ENCODE results near the gene DAPK1.

DAPK1 gene

GRCh38 chr9:87596862-87597261, 99.2 kb downstream of the DAPK1 start:
- no peaks in the 10 kb centered on the region for H3K36me3 ChIP-seq (ENCODE audit: insufficient read depth)
- no peak overlapping the region for H3K4me2 ChIP-seq
- H3K9ac ChIP-seq: no peak overlapping the region
- H4K20me1 ChIP-seq (ENCODE audit: insufficient read depth): no peaks in the 10 kb centered on the region
- H3K4me3 ChIP-seq (IDR thresholded peaks at IDR 0.05; ENCODE audit: insufficient read depth, low read depth, low read length): no peak overlapping the region
- no peaks in the 10 kb centered on the region for H3K4me1 ChIP-seq (ENCODE audit: low read depth, poor library complexity, severe bottlenecking)
- TF ChIP-seq, protein P1, sequence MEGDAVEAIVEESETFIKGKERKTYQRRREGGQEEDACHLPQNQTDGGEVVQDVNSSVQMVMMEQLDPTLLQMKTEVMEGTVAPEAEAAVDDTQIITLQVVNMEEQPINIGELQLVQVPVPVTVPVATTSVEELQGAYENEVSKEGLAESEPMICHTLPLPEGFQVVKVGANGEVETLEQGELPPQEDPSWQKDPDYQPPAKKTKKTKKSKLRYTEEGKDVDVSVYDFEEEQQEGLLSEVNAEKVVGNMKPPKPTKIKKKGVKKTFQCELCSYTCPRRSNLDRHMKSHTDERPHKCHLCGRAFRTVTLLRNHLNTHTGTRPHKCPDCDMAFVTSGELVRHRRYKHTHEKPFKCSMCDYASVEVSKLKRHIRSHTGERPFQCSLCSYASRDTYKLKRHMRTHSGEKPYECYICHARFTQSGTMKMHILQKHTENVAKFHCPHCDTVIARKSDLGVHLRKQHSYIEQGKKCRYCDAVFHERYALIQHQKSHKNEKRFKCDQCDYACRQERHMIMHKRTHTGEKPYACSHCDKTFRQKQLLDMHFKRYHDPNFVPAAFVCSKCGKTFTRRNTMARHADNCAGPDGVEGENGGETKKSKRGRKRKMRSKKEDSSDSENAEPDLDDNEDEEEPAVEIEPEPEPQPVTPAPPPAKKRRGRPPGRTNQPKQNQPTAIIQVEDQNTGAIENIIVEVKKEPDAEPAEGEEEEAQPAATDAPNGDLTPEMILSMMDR (conservative IDR thresholded peaks at IDR 0.05; ENCODE audit: low read depth, low read length): no peak
- no peak overlapping the region for H2AFZ ChIP-seq (ENCODE audit: low read depth)
- H3K27ac ChIP-seq: no peak overlapping the region
- H3K79me2 ChIP-seq (ENCODE audit: insufficient read depth, low read depth): no peaks in the 10 kb centered on the region; the same call in 1 of the 2 replicates
- H3K27me3 ChIP-seq (ENCODE audit: insufficient read depth, low read depth): no peaks in the 10 kb centered on the region

DNA sequence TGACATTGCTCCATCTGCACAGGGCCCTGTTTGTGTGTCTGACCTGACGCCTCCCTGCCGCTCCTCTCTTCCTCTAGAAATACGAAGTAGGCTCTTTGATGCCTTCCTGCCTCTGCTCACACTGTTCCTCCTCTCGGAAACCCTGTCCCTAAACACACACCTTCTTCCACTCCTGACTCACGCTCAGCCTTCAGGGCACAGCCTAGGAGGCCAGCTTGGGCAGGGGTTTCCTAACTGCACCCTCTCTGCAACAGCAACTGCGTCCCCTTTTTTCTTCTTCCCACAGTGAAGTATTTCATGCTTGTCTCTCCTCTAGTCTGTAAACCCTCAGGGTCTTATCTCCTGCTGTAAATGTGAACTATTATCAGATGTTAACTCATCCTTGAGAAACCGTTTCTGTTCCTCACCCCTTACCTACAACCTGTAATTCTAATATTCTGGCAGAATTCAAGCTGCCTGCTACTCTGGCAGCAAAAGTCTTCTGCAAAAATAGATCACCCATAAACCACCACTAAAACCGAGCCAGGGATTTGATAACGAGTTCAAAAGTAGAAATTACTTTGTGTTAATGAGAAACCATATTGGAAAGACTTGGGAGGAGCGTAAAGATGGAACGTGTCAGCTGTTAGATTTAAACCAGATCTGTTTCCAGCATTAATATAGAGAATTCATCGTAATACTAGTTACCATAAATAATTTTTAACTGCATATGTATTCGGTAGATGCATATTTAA, 100.2 kb downstream of the DAPK1 start:
- H3K4me3 ChIP-seq (IDR thresholded peaks at IDR 0.05; ENCODE audit: insufficient read depth, low read depth, low read length): no peak overlapping the region
- H3K36me3 ChIP-seq (ENCODE audit: insufficient read depth): no peaks in the 10 kb centered on the region
- H4K20me1 ChIP-seq (ENCODE audit: insufficient read depth): no peaks in the 10 kb centered on the region
- H3K9ac ChIP-seq: no peak overlapping the region
- H3K79me2 ChIP-seq (ENCODE audit: insufficient read depth, low read depth): no peaks in the 10 kb centered on the region; the same call in 1 of the 2 replicates
- H3K27ac ChIP-seq: no peak overlapping the region
- no peaks in the 10 kb centered on the region for H3K27me3 ChIP-seq (ENCODE audit: insufficient read depth, low read depth)
- no peak overlapping the region for H3K4me2 ChIP-seq
- no peaks in the 10 kb centered on the region for H3K4me1 ChIP-seq (ENCODE audit: low read depth, poor library complexity, severe bottlenecking)
- H2AFZ ChIP-seq (ENCODE audit: low read depth): no peak overlapping the region
- TF ChIP-seq, protein P1 (conservative IDR thresholded peaks at IDR 0.05; ENCODE audit: low read depth, low read length): no peak

DNA sequence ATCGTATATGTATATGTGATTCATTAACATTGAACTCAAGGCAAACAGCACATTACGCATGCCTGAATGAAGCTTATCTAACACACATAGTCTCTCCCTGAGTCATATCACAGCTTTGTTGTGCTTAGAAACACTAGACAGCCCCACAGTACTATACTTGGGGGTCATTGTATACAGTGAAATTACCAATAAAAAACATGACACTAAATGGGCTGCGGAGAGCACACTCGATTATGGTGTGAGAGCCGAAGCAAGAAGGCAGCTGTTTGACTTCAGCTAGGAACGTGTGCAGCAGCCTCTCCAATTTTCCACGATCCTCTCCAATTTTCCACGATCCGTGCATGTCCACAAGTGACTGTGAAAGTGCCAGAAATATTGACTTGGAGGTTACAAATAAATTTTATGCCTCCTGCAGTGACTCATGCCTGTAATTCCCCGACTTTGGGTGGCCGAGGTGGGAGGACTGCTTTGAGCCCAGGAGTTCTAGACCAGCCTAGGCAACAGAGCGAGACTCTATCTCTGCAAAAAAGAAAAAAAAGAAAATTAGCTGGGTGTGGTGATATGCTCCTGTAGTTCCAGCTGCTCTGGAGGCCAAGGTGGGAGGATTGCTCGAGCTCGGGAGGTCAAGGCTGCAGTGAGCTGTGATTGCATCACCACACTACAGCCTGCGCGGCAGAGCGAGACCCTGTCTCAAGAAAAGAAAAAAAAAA, 102.4 kb downstream of the DAPK1 start:
- Histone ChIP-seq H3K79me2 (ENCODE audit: insufficient read depth, low read depth) (no peaks in the 10 kb centered on the region; the same call in 1 of the 2 replicates), H3K4me2 (no peak overlapping the region), H3K27ac (no peak overlapping the region), H3K36me3 (ENCODE audit: insufficient read depth) (no peaks in the 10 kb centered on the region), H3K27me3 (ENCODE audit: insufficient read depth, low read depth) (no peaks in the 10 kb centered on the region), H2AFZ (ENCODE audit: low read depth) (no peak overlapping the region), H3K4me1 (ENCODE audit: low read depth, poor library complexity, severe bottlenecking) (no peaks in the 10 kb centered on the region), H3K4me3 (IDR thresholded peaks at IDR 0.05; ENCODE audit: insufficient read depth, low read depth, low read length) (no peak overlapping the region), H4K20me1 (ENCODE audit: insufficient read depth) (no peaks in the 10 kb centered on the region), H3K9ac (no peak overlapping the region)
- TF ChIP-seq, protein P1 (conservative IDR thresholded peaks at IDR 0.05; ENCODE audit: low read depth, low read length): no peak

GRCh38 chr9:87601176-87601575, 103.5 kb downstream of the DAPK1 start:
- Histone ChIP-seq H3K36me3 (ENCODE audit: insufficient read depth) (no peaks in the 10 kb centered on the region), H3K4me1 (ENCODE audit: low read depth, poor library complexity, severe bottlenecking) (no peaks in the 10 kb centered on the region), H3K27ac (no peak overlapping the region), H2AFZ (ENCODE audit: low read depth) (no peak overlapping the region), H3K4me2 (no peak overlapping the region), H3K27me3 (ENCODE audit: insufficient read depth, low read depth) (no peaks in the 10 kb centered on the region), H3K4me3 (IDR thresholded peaks at IDR 0.05; ENCODE audit: insufficient read depth, low read depth, low read length) (no peak overlapping the region), H4K20me1 (ENCODE audit: insufficient read depth) (no peaks in the 10 kb centered on the region), H3K79me2 (ENCODE audit: insufficient read depth, low read depth) (no peaks in the 10 kb centered on the region; the same call in 1 of the 2 replicates), H3K9ac (no peak overlapping the region)
- TF ChIP-seq, protein P1 (conservative IDR thresholded peaks at IDR 0.05; ENCODE audit: low read depth, low read length): no peak
